ENCODE measurements around the gene GPR176. TPM values are rescaled to one million over a fixed set of nuclear protein-coding genes. Genes with fewer than 3 reads are reported as not detected.

Gene GPR176
- total RNA-seq, 2 experiments from 2014 or later = 0.57 TPM; not detected in 1

DNA sequence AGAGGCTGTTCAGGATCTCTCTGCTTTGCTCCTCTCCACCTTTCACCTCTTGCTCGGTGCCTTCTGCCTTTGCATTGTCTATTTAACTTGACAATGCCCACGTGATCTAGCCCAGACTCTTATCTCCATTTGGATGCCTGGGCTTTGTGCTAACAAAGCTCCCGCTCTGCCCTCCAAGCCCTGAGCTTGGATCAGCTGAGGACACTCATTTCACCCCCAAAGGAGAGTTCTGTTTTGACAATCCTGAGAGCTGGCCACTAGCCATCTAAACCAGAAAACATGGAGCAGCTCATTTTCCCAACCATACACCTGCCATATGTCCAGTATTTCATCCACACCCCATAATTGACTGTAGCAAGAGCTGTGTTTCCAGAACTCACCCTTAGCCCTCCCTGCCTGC is 12.8 kb downstream of the GPR176 start:
- no peak for DNase-seq (ENCODE audit: low spot score)
- Histone ChIP-seq H3K79me2 (ENCODE audit: insufficient read depth, low read depth, low read length) (no peaks in the 10 kb centered on the region), H3K4me2 (ENCODE audit: low read length) (no peak overlapping the region), H3K4me1 (ENCODE audit: insufficient read depth, low read length, poor library complexity, severe bottlenecking) (no peaks in the 10 kb centered on the region), H2AFZ (ENCODE audit: low read length) (no peak overlapping the region), H3K9me2 (ENCODE audit: insufficient read depth, low read length) (no peaks in the 10 kb centered on the region), H3K36me3 (ENCODE audit: insufficient read depth, low read length) (no peaks in the 10 kb centered on the region), H3K9me3 (ENCODE audit: low read length) (no peaks in the 10 kb centered on the region), H3K27ac (ENCODE audit: low read depth, low read length, poor library complexity, severe bottlenecking) (no peak overlapping the region), H3K4me3 (ENCODE audit: low read depth, low read length, poor library complexity, severe bottlenecking) (no peak overlapping the region), H4K20me1 (ENCODE audit: insufficient read depth, low read length) (no peaks in the 10 kb centered on the region)
- TF ChIP-seq, protein P1, sequence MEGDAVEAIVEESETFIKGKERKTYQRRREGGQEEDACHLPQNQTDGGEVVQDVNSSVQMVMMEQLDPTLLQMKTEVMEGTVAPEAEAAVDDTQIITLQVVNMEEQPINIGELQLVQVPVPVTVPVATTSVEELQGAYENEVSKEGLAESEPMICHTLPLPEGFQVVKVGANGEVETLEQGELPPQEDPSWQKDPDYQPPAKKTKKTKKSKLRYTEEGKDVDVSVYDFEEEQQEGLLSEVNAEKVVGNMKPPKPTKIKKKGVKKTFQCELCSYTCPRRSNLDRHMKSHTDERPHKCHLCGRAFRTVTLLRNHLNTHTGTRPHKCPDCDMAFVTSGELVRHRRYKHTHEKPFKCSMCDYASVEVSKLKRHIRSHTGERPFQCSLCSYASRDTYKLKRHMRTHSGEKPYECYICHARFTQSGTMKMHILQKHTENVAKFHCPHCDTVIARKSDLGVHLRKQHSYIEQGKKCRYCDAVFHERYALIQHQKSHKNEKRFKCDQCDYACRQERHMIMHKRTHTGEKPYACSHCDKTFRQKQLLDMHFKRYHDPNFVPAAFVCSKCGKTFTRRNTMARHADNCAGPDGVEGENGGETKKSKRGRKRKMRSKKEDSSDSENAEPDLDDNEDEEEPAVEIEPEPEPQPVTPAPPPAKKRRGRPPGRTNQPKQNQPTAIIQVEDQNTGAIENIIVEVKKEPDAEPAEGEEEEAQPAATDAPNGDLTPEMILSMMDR (conservative IDR thresholded peaks at IDR 0.05; ENCODE audit: low read length) = no peak
- ChIA-PET POLR2A (no interaction called here), CTCF (ENCODE audit: unreplicated experiment) (no interaction called here)
- intact Hi-C loops (cut with micrococcal nuclease; ENCODE audit: unreplicated experiment) = no loop called here
- BruUV-seq (replicated peaks) = no TSS peak

DNA sequence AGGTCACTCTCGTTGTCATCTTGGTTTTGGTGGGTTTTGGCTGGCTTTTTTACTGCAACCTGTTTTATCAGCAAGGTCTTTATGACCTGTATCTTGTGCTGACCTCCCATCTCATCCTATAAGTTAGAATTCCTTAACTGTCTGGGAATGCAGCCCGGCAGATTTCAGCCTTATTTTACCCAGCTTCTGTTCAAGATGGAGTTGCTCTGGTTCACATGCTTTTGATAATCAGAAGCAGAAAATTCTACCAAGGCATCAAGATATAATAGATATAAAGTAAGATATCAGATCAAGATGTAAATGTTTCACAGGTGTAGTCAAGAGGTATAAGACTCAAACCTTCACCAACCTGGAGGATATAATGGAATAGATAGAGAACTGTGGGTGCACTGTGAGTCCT is 16.0 kb downstream of the GPR176 start:
- Histone ChIP-seq H3K9me2 (ENCODE audit: insufficient read depth, low read length) (no peaks in the 10 kb centered on the region), H3K4me1 (ENCODE audit: insufficient read depth, low read length, poor library complexity, severe bottlenecking) (no peaks in the 10 kb centered on the region), H3K79me2 (ENCODE audit: insufficient read depth, low read depth, low read length) (no peaks in the 10 kb centered on the region), H3K4me2 (ENCODE audit: low read length) (no peak overlapping the region), H2AFZ (ENCODE audit: low read length) (no peak overlapping the region), H3K9me3 (ENCODE audit: low read length) (no peaks in the 10 kb centered on the region), H3K36me3 (ENCODE audit: insufficient read depth, low read length) (no peaks in the 10 kb centered on the region), H3K27ac (ENCODE audit: low read depth, low read length, poor library complexity, severe bottlenecking) (no peak overlapping the region), H4K20me1 (ENCODE audit: insufficient read depth, low read length) (no peaks in the 10 kb centered on the region), H3K4me3 (ENCODE audit: low read depth, low read length, poor library complexity, severe bottlenecking) (no peak overlapping the region)
- BruUV-seq (replicated peaks) = no TSS peak
- POLR2A ChIA-PET = no interaction called here
- no peak for DNase-seq (ENCODE audit: low spot score)
- intact Hi-C loops (cut with micrococcal nuclease; ENCODE audit: unreplicated experiment) = no loop called here
- TF ChIP-seq EZH2phosphoT487 (IDR thresholded peaks at IDR 0.05; ENCODE audit: borderline replicate concordance, low read depth, low read length) = no peak
- TF ChIP-seq, protein P1 (conservative IDR thresholded peaks at IDR 0.05; ENCODE audit: low read length) = no peak
- CTCF ChIA-PET (ENCODE audit: unreplicated experiment) = no interaction called here

DNA sequence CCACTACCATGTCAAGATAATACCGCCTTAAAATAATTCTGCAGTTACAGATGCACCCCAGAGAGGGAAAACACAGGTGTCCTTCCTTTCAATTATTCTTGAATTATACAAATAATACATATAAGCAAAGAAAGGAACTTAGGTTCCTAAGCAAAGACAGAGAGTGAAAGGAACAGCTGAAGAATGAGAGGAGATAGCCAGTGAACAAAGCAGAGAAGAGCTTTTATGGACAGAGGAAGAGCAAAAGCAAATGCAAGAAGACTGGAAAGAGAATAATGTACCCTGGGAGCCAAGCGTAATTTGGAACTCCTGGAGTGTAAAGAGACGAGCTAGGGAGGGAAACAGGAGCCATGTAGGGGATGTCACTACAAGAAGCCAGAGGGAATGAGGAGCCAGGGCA is 21.7 kb downstream of the GPR176 start:
- Histone ChIP-seq H3K9me3 (ENCODE audit: low read length) (no peaks in the 10 kb centered on the region), H3K4me1 (ENCODE audit: insufficient read depth, low read length, poor library complexity, severe bottlenecking) (no peaks in the 10 kb centered on the region), H3K27ac (ENCODE audit: low read depth, low read length, poor library complexity, severe bottlenecking) (no peak overlapping the region), H3K79me2 (ENCODE audit: insufficient read depth, low read depth, low read length) (no peaks in the 10 kb centered on the region), H3K4me3 (ENCODE audit: low read depth, low read length, poor library complexity, severe bottlenecking) (no peak overlapping the region), H2AFZ (ENCODE audit: low read length) (no peak overlapping the region), H3K9me2 (ENCODE audit: insufficient read depth, low read length) (no peaks in the 10 kb centered on the region), H3K4me2 (ENCODE audit: low read length) (no peak overlapping the region), H3K36me3 (ENCODE audit: insufficient read depth, low read length) (no peaks in the 10 kb centered on the region), H4K20me1 (ENCODE audit: insufficient read depth, low read length) (no peaks in the 10 kb centered on the region)
- BruUV-seq (replicated peaks) = no TSS peak
- ChIA-PET CTCF (ENCODE audit: unreplicated experiment) (no interaction called here), POLR2A (no interaction called here)
- no peak for DNase-seq (ENCODE audit: low spot score)
- TF ChIP-seq, protein P1 (conservative IDR thresholded peaks at IDR 0.05; ENCODE audit: low read length) = no peak
- no peak for TF ChIP-seq EZH2phosphoT487 (IDR thresholded peaks at IDR 0.05; ENCODE audit: borderline replicate concordance, low read depth, low read length)
- intact Hi-C loops (cut with micrococcal nuclease; ENCODE audit: unreplicated experiment) = no loop called here

Measured in OCI-LY7 (cell line).